SK-N-MC (cell line): Measurements from ENCODE around the gene FURIN.

ENCODE experiments used
- EZH2 ChIP-seq: fragments of 200-600 bp; sonication (generic); IDR thresholded peaks from one replicate; pipeline ENCODE4 v1.6.1; 2017; ENCODE audit warnings: antibody characterized with exemption
- POLR2AphosphoS5 ChIP-seq: IDR thresholded peaks from 2 replicates; pipeline ENCODE4 v1.6.1; 2012; ENCODE audit warnings: mild to moderate bottlenecking, low read depth, low read length, borderline replicate concordance

GRCh38 chr15:90857337-90857736, 11.1 kb upstream of the FURIN start:
- TF ChIP-seq EZH2 (no peak), POLR2AphosphoS5 (no peak)
